GM19025 (cell line): Measurements from ENCODE around the gene GTF3C4.
"Not testable (repeated sequence)": the region's sequence is repeated elsewhere in the genome, so short reads cannot be mapped to it uniquely, and the experiment has no call there.

Experiments
- ATAC-seq: cut with Tn5 transposase; IDR thresholded peaks from one replicate; pipeline ENCODE4 v1.9.1; 2021; ENCODE audit warnings: mild to moderate bottlenecking, low read depth, moderate library complexity; ENCODE audit not compliant: unreplicated experiment

GTF3C4 gene

DNA sequence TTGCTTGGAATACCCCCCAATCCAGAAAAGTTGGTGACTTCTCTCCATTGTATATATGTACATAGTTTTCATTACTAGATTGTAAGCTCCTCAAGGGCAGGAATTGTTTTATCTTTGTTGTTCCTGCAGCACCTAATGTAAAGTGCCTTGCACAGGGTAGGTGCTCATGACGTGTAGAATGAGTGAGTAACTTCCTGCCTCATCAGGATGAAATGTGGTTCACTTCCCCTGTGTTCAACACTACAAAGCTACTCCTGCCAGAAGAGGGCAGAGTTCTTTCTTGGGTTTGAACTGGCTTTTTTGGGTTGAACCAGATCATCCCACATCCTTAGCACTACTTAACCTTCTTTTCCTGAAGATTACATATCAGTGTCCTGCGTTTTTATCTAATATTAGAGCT is 23.9 kb downstream of the GTF3C4 start:
- ATAC-seq = no peak

DNA sequence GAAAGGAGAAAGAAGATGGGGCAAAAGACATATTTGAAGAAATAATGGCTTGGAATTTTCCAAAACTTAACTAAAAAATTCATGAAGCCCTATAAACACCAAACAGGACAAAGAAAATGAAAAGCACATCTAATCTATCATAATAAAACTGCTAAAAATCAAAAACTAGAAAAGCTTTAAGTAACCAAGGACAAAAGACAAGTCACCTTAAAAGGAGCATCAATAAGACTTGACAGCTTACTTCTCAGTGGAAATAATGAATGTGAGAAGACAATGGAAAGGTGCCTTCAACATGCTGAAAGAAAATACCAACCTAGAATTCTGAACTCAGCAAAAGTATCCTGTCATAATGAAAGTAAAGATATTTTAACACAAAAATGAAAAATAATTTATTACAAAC is 27.0 kb downstream of the GTF3C4 start:
- ATAC-seq = no peak

DNA sequence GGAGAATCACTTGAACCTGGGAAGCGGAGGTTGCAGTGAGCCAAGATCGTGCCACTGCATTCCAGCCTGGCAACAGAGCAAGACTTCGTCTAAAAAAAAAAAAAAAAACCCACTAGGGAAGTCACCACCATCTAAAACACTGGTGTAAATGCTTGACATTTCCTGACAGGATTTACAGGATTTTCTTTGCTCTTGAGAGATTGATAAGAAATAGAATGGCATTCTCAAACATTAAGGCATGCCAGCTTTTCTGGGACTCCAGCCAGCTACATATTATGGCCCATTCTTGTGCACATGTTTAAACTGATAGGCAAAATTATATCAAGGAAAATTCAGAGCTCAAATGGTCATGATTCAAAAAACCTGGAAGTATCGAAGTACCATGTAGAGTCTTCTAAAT is 28.7 kb downstream of the GTF3C4 start:
- no peak for ATAC-seq

DNA sequence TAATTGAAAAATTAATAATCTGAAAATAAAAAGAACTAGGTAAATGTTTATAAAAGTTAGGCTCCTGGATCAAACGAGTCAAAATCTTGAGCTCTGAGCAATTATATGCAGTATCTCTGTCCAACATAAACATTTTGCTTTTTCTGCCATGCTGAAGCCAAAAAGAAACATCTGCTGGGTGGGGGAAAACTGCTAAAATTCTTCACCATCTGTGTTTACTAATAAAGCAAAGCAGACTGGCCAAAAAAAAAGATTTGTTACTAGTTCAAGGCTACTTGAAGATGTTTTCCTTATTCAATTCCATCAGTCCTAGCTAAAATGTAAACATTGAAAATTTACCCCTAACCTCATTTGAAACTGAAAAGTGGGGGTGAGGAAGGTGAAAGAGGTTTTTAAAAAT is 29.7 kb downstream of the GTF3C4 start:
- no peak for ATAC-seq

DNA sequence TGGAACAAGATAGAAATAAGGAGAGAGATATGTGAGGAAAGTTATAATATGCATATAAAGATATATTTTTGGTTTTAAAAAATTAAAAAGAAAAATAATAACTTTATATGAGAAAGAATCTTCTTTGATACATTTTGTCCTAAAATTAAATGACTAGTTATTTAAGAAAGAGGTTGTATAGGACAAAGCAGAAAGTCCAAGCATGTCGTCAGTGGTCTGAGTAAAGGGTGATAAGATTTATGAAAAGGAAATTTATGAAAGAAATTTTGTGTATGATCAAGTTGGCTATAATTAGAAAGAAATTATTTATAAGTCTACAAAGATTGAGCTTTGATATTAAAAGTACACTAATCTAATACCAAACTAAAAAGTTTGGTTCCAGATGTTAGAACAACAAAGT is 32.0 kb downstream of the GTF3C4 start:
- no peak for ATAC-seq

DNA sequence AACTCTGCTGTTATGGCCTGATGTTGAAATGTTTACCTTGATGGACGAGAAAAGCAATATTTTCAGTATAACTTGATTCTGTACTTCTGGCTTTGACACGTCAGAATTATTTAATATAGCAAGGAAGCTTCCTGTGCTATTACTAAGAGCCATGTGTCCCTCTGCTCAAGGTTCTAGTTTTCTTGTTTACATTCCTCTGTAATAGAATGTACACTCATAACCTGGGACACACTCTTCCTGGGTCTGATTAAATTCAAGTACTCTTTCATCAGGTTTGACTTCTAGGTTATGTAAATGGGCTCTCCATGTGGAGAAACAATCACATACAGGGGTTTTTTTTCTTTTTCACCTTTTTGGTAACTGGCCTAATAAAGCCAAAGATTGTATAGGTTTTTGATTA is 33.1 kb downstream of the GTF3C4 start:
- ATAC-seq = no peak

DNA sequence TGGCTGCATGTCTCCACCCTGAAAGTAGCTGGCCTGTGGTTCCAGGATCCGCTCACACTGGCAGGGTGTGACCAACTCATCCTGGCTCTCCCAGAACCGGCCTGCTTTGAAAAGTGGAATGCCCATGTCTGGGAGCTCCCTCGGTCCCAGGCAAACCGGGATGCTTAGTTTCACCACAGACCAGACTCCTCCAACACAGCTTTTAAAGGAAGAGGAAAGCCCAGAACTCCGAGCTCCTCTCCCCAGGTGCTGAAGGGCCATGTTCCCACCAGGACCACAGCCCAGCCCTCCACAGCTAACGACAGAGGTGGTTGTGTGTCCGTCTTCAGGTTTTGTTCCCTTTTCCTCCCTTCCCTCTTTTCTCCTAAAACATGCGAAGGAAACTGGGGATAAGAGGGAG is 38.0 kb downstream of the GTF3C4 start:
- no peak for ATAC-seq

DNA sequence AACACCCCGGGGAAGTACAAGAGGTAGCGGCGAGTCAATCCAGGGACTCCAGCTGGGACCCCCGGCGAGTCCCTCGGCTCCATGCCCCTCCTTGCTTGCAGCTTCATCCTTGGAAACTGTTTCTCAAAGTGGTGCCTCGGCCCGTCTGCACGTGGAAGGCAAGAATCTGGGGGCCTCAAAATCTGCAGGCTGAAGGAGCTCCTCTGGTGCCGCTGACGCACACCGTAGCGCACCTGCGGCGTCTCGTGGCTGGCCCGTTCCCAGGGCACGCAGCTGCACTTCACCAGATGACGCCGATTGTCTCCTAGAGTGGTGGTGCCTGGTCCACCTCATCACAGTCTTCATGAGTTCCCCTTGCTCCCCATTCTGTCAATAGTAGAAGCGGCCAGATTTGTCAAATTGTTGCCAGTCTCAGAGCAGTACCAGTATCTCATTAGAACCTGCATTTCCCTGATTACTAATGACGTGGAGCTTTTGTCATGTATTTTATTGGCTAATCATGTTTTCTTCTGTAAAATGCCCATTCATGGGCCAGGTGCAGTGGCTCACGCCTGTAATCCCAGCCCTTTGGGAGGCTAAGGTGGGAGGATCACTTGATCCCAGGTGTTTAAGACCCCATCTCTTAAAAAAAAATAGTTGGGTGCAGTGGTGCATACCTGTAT is 38.6 kb downstream of the GTF3C4 start:
- ATAC-seq = no peak

DNA sequence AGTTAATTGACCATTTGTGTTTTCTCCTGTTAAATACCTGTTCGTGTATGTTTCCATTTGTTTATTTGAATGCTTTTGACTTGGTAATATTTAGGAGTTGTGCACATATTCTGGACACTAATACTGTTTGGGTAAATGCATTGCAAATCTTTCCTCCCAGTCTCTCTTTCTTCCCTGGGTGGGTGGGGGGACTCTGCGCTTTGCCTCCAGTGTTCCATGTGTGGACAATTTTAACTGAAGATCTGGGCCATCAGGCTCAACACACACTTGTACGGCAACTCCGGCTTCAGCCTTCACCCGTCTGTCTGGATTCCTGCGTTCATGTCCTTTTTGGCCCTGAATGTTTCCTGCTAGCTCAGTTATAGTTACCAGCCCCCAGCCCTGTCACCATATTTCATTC is 40.1 kb downstream of the GTF3C4 start:
- no peak for ATAC-seq

DNA sequence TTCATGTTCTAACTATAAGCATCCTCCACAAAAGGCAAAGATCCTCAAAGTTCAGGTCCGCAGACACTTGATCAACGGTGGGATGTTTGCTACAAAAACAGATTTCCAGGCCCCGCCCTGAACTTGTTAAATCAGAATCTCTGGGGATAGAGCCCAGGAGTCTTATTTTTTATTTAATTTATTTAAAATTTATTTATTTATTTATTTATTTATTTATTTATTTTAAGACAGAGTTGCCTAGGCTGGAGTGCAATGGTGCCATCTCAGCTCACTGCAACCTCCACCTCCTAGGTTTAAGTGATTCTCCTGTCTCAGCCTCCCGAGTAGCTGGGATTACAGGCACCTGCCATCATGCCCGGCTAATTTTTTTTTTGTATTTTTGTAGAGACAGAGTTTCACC is 40.9 kb downstream of the GTF3C4 start:
- not testable (repeated sequence) for ATAC-seq

DNA sequence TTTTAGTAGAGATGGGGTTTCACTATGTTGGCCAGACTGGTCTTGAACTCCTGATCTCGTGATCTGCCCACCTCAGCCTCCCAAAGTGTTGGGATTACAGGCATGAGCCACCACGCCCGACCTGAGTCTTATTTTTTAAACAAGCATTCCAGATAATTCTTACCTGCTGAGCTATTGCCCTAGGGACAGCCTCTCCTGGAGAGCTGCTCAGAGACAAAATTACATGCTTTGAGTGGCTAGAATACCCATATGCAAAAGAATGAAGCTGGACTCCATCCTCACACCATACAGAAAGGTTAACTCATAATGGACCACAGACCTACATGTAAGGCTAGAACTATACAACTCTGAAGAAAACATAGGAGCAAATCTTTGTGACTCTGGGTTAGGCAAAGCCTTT is 41.6 kb downstream of the GTF3C4 start:
- no peak for ATAC-seq

DNA sequence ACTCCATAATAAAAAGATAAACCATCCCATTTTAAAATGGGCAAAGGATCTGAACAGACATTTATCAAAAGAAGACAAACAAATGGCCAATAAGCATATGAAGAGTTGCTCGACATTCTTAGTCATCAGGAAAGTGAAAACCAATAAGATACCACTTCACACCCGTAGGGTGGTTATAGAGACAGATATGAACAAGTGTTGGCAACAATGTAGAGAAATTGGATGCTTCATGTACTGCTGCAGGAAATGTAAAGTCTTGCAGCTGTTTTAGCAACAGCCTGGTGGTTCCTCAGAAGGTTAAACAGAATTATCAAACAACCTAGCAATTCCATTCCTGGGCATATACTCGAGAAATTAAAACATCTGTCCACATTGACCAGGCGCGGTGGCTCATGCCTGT is 42.5 kb downstream of the GTF3C4 start:
- no peak for ATAC-seq

DNA sequence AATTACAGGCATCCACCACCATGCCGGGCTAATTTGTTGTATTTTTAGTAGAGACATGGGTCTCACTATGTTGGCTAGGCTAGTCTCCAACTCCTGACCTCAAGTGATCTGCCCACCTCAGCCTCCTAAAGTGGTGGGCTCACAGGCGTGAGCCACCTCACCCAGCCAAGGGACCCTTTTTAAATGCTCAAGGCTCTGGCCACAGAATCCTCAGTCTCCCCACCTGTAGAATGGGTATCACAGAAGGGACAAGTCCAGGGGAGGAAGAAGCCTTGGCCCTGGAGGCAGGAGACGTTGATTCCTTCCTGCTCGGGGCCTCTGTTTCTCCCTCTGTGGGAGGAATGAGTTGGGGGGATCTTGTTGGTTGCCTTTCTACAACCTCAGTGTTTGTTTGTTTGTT is 45.7 kb downstream of the GTF3C4 start:
- ATAC-seq = no peak

DNA sequence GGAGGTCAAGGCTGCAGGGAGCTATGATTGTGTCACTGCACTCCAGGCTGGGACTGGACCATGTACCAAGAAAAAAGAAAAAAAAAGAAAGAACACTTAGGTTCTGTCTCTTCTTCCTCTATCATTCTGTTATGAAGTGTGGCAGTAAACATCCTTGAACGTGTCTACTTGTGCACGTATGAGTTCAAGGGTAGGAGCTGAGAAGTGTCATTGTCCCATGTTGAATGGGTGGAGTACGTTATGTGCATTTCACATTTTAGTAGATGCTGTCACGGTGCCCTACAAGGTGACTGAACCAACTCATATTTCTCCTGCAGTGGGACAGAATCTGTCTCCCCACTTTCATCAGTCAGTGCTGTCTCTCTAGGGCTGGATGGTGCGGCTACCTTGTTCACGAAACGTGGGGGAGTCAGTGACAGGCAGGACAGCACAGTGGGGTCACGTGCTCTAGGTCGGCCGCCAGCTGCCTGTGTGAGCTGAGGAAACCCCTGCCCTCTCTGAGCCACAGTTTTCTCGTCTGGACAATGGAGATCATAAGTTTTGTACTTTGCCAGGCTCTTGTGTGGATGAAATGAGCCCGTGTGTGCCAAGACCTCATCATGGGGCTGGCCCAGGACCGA is 47.2 kb downstream of the GTF3C4 start:
- ATAC-seq = no peak

DNA sequence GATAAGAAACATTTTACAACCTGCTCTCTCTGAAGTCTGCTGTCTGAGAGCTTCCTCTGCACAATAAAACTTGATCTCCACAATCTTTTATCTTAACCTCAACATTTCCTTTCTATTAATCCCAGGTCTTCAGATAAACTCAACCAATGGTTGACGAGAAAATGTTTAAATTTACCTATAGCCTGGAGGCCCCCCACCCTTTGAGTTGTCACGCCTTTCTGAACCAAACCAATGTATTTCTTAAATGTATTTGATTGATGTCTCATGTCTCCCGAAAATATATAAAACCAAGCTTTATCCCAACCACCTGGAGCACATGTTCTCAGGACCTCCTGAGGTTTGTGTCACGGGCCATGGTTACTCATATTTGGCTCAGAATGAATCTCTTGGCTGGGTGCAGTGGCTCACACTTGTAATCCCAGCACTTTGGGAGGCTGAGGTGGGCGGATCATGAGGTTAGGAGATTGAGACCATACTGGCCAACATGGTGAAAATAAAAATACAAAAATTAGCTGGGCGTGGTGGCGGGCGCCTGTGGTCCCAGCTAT is 48.2 kb downstream of the GTF3C4 start:
- ATAC-seq = not testable (repeated sequence)

DNA sequence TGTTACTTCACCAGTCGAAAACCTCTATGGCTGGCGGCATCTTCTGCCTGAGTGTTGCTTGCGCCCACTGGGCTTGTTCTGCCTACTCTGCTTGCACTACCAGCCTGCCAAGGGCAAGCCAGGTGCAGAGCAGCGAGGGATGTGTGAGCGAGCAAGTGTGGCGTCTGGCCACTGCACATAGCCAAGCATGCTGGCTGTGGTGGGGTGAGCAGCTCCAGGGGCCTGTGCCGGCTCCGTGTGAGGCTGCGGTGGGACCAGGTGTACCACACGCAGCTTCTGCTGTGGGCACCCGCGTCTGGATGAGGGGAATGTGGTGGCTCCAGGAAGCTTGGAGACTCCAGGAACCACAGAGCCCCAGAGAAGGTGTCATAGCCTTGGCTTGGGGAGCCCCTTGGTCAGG is 51.4 kb downstream of the GTF3C4 start:
- ATAC-seq = no peak

DNA sequence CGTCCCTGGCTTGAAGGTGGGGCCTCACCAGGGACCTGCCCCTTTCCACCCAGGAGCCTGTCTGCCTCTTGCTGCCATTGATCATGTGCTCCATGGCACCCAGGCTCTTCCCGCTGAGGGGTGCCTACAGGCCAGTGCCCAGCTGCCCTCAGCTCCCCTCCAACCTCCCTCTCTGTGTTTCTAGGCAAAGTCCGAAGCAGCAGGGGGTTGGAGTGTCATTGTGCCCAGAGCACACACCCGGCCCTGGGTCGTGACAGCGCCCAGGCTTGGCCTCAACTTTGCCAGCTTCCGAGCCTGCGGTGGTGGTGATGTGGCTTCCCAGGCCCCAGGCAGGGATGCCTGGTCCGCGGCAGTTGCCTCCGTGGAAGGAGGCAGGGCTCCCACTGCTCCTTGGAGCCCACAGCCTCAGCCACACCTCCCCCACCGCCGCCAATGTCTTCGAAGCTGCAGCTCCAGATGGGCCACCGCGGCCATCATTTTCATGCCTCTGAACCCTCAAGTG is 52.4 kb downstream of the GTF3C4 start:
- ATAC-seq = no peak

DNA sequence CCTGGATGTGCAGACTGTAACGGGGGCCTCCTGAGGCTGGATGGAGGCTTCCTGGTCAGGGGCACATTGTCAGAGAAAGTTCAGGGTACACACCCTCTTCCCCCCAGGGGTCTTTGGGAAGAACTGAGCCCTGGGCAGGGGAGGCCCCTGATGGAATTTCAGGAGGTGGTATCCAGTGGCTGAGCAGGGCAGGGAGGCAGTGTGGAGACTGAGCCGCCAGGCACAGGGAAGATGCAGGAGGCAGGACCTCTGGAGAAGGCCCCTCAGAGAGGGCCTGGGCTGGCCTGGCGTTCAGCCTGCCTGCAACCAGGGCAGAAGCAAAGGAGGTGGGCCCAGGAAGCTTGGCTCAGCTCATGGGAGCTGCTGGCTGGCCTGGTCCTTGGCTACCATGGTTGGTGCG is 53.5 kb downstream of the GTF3C4 start:
- no peak for ATAC-seq

DNA sequence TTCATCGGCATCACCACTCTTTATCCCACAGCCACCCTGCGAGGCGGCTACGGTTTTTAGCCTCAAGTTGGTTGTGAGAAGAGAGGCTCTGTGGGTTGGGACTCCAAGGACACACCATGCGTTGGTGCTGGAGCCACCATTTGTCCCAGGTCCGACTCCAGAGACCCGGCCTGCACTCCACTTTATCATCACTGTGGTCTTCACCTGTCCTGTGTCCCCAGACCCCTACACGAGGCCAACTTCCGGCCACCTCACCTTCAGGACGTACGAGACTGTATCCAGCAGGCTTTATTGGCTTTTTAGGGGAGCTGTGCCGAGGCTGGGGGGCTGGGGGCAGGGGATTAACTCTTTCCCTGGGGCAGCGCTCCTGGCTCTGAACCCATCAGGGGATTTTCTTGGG is 55.0 kb downstream of the GTF3C4 start:
- no peak for ATAC-seq

DNA sequence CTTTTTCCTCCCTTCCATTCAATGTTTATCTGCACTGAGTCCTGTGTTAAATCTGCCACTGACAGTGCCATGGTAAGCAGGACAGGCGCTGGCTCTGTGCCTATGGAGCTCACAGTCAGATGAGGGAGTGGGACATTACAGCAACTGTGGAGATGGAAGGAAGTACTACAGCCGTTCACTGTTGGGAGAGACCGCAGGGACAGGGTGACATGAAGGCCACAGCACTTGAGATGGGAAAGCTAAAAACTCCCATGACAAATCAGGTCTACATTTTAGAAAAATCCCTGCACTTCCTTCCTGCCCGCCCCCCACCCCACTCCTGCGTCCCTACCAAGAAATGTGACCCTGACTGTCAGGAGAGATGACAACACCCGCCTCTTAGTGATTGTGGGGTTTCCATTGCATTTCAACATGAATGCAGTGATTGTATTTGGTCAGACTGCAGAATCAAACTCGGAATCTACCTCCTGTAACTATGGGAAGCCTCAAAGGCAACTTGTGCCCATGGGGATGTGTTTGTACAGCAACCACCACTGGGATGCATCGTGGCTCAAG is 56.4 kb downstream of the GTF3C4 start:
- no peak for ATAC-seq

DNA sequence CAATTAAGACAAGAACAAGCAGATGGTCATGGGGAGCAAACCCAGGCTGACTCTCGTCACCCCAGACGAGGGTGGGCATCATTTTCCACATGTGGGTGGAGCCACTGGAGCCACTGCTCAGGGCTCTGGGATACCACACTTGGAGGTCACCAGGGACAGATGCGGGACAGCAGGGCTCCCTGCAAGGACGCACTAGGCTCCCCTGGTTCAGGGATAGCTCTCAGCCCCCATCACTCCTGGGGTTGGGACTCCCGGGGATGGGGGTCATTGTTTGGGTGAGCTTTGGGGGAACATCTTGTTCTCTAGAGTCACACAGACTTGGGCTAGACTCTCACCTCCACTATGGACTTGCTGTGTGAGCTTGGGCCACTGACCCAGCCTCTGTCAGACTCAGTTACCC is 57.8 kb downstream of the GTF3C4 start:
- no peak for ATAC-seq

DNA sequence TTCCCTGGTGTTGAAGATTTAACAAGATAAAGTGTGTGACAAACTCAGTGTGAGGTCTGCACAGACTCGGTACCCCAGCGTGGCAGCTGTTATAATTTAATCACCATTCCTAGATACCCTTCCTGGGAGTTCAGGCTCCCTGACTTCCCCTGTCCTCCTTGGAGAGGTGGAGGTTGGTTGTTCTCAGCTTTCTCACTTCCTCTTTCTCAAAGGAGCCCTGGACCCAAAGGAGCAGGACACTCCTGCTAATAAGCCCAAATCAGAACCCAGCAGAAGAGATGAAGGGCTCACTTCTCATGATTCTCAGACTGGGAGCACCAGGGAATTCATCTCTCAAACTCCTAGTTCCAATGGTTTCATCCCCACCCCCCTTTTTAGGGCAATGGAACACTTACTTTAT is 58.2 kb downstream of the GTF3C4 start:
- no peak for ATAC-seq
